A549 (cell line): ENCODE measurements around the gene TPCN2. TPM values are rescaled to one million over a fixed set of nuclear protein-coding genes. Genes with fewer than 3 reads are reported as not detected.
A peak's percentile ranks its signal among the peaks of the same experiment; 100 is the strongest.

Experiments
- ATAC-seq, 2 experiments: fragments of 200-7000 bp in 1 of 2; fragments of >200 bp in 1 of 2; cut with Nextera tagmentation in 1 of 2; cut with Tn5 transposase in 1 of 2; 3 replicates each; pipeline versions ENCODE4 v1.8.0 to v1.9.1; 2018 to 2020; ENCODE audit warnings: mild to moderate bottlenecking in 1 of 2, moderate library complexity in 1 of 2
- CTCF ChIA-PET: fragments of 300-600 bp; sonication (Branson Sonifier 250); formaldehyde crosslinking; extraction: SDS; loops from one replicate; lab custom pipeline; 2021; ENCODE audit warnings: antibody characterized with exemption, inconsistent platforms; lab: Yijun Ruan, JAX
- POLR2A ChIA-PET: fragments of 350-600 bp; formaldehyde crosslinking; extraction: SDS; loops from one replicate; lab custom pipeline; 2021; ENCODE audit warnings: antibody characterized with exemption, inconsistent platforms; lab: Yijun Ruan, JAX
- DNase-seq, 2 experiments: peaks; one replicate each; pipeline versions ENCODE4 v3.0.0 to v3.0.0-alpha.2; 2011 to 2016; ENCODE audit warnings: low read depth in 1 of 2, low spot score in 1 of 2
- FAIRE-seq: peaks from 2 replicates; lab custom pipeline; 2011; peaks lifted over from hg19 to GRCh38; lab: Jason Lieb, UNC
- H3K27ac ChIP-seq, 2 experiments: fragments of >200 bp; sonication (Bioruptor Twin); formaldehyde crosslinking; 3 replicates each; pipeline ENCODE4 v1.5.1; 2016 to 2017
- H3K4me1 ChIP-seq: fragments of >200 bp; sonication (Bioruptor Twin); formaldehyde crosslinking; 3 replicates; pipeline ENCODE4 v1.6.1; 2016
- H3K4me2 ChIP-seq: fragments of >200 bp; sonication (Bioruptor Twin); formaldehyde crosslinking; 3 replicates; pipeline ENCODE4 v1.6.1; 2016
- H3K4me3 ChIP-seq: fragments of >200 bp; sonication (Bioruptor Twin); formaldehyde crosslinking; 3 replicates; pipeline ENCODE4 v1.5.1; 2016
- H3K9me3 ChIP-seq: fragments of >200 bp; sonication (Bioruptor Twin); formaldehyde crosslinking; 3 replicates; pipeline ENCODE4 v1.6.1; 2016
- ATOH8 ChIP-seq: fragments of 250-450 bp; sonication (Bioruptor Pico); IDR thresholded peaks from 2 replicates; pipeline ENCODE4 v1.5.0; 2020; ENCODE audit warnings: low read depth, mild to moderate bottlenecking, moderate library complexity
- BHLHE40 ChIP-seq: IDR thresholded peaks from 2 replicates; pipeline ENCODE4 v1.6.1; 2012; ENCODE audit warnings: low read depth, low read length, inconsistent platforms
- CEBPB ChIP-seq, 2 experiments: fragments of >200 bp in 1 of 2; sonication (Bioruptor Twin) in 1 of 2; formaldehyde crosslinking in 1 of 2; IDR thresholded peaks; 2 replicates each; pipeline ENCODE4 v1.6.1; 2012 to 2016
- CTCF ChIP-seq: fragments of >200 bp; sonication (Bioruptor Twin); formaldehyde crosslinking; IDR thresholded peaks from 3 replicates; pipeline ENCODE4 v1.5.1; 2016
- E2F6 ChIP-seq: IDR thresholded peaks from 2 replicates; pipeline ENCODE4 v1.6.1; 2012; ENCODE audit warnings: low read depth, borderline replicate concordance
- FOXS1 ChIP-seq: fragments of 250-450 bp; sonication (Bioruptor Pico); IDR thresholded peaks from 2 replicates; pipeline ENCODE4 v1.5.0; 2020; ENCODE audit warnings: mild to moderate bottlenecking, moderate library complexity
- HDAC2 ChIP-seq: fragments of 200-600 bp; sonication (generic); IDR thresholded peaks from 2 replicates; pipeline ENCODE4 v1.6.1; 2016
- HEYL ChIP-seq: fragments of 250-450 bp; sonication (Bioruptor Pico); IDR thresholded peaks from 2 replicates; pipeline ENCODE4 v1.8.0; 2021; ENCODE audit warnings: mild to moderate bottlenecking, moderate library complexity
- HMGXB4 ChIP-seq: fragments of 250-450 bp; sonication (Bioruptor Pico); IDR thresholded peaks from 2 replicates; pipeline ENCODE4 v1.5.0; 2021; ENCODE audit warnings: mild to moderate bottlenecking, moderate library complexity, borderline replicate concordance
- HOXB5 ChIP-seq: fragments of 250-450 bp; sonication (Bioruptor Pico); IDR thresholded peaks from 2 replicates; pipeline ENCODE4 v1.5.0; 2020; ENCODE audit warnings: mild to moderate bottlenecking, moderate library complexity
- JUN ChIP-seq, 2 experiments: fragments of >200 bp; sonication (Bioruptor Twin); formaldehyde crosslinking; IDR thresholded peaks; 2 replicates in 1 of 2; 3 replicates in 1 of 2; pipeline ENCODE4 v1.6.1; 2016 to 2017
- JUNB ChIP-seq: fragments of >200 bp; sonication (Bioruptor Twin); formaldehyde crosslinking; IDR thresholded peaks from 2 replicates; pipeline ENCODE4 v1.6.1; 2016
- MAX ChIP-seq: IDR thresholded peaks from 2 replicates; pipeline ENCODE4 v1.6.1; 2012
- NFE2L2 ChIP-seq: fragments of 150-350 bp; conservative IDR thresholded peaks from 2 replicates; pipeline ENCODE4 v1.6.1; 2014; ENCODE audit warnings: low read length
- NPAS2 ChIP-seq: fragments of 250-450 bp; sonication (Bioruptor Pico); IDR thresholded peaks from 2 replicates; pipeline ENCODE4 v1.8.0; 2022; ENCODE audit warnings: mild to moderate bottlenecking, moderate library complexity, borderline replicate concordance
- NR3C1 ChIP-seq: fragments of >200 bp; sonication (Bioruptor Twin); formaldehyde crosslinking; IDR thresholded peaks from 3 replicates; pipeline ENCODE4 v1.6.1; 2017
- PBX3 ChIP-seq: IDR thresholded peaks from 2 replicates; pipeline ENCODE4 v1.6.1; 2012
- PHF8 ChIP-seq: fragments of 200-600 bp; sonication (generic); IDR thresholded peaks from 2 replicates; pipeline ENCODE4 v1.6.1; 2016; ENCODE audit warnings: low read depth, mild to moderate bottlenecking, antibody characterized with exemption, moderate library complexity, borderline replicate concordance
- RCOR1 ChIP-seq: fragments of 150-350 bp; IDR thresholded peaks from 2 replicates; pipeline ENCODE4 v1.6.1; 2014; ENCODE audit warnings: antibody characterized with exemption, low read length, low read depth
- REST ChIP-seq: fragments of 200-600 bp; sonication (generic); IDR thresholded peaks from 2 replicates; pipeline ENCODE4 v1.6.1; 2016; ENCODE audit warnings: antibody characterized with exemption, mild to moderate bottlenecking, moderate library complexity
- RNF2 ChIP-seq: fragments of 200-600 bp; sonication (generic); IDR thresholded peaks from 2 replicates; pipeline ENCODE4 v1.6.1; 2016; ENCODE audit warnings: low read depth, mild to moderate bottlenecking, antibody characterized with exemption, moderate library complexity, borderline replicate concordance
- SMC3 ChIP-seq: fragments of >200 bp; sonication (Bioruptor Twin); formaldehyde crosslinking; IDR thresholded peaks from 3 replicates; pipeline ENCODE4 v1.6.1; 2018; ENCODE audit warnings: inconsistent platforms
- ZFP36 ChIP-seq: fragments of 450-650 bp; IDR thresholded peaks from 2 replicates; pipeline ENCODE4 v1.6.1; 2014; ENCODE audit warnings: borderline replicate concordance; ENCODE audit not compliant: partially characterized antibody
- ZSCAN20 ChIP-seq: fragments of 250-450 bp; sonication (Bioruptor Pico); IDR thresholded peaks from 2 replicates; pipeline ENCODE4 v1.8.0; 2022; ENCODE audit warnings: mild to moderate bottlenecking, moderate library complexity
- WGBS: methylation state at CpG from one replicate; pipeline ENCODE4 v1.1.6; 2017; ENCODE audit errors: missing lambda C conversion rate; 5-methylcytosine and 5-hydroxymethylcytosine counted together
- polyA plus RNA-seq, 4 experiments: library from polyadenylated mRNA; depleted of rRNA in 3 of 4; stranded (reverse); fragments of >200 nt; fragmentation: RNase III in 1 of 4; extraction: RNeasy Plus Mini Kit Qiagen cat#74134 plus additional on column Dnase treatment in 1 of 4; gene quantifications; 2 replicates in 3 of 4; 3 replicates in 1 of 4; pipeline ENCODE4 v1.2.3, GENCODE V29; 2011 to 2017

TPCN2 gene
- polyA plus RNA-seq, 2 of the 4 experiments (the other 2 are of a cell fraction) = 8.1 to 8.8 TPM

GRCh38 chr11:69106031-69106811 is 57.5 kb downstream of the TPCN2 start:
- Histone ChIP-seq H3K9me3 (no peaks in the 10 kb centered on the region), H3K4me2 (no peak overlapping the region), H3K4me3 (no peak overlapping the region), H3K27ac (peak overlapping the region; percentile 52 to 74; a peak in 4 of 6 replicates), H3K4me1 (peaks cover 28% of the 10 kb centered on the region)
- WGBS = 96% methylated on average over 20 of the region's 23 CpGs
- DNase-seq = no peak
- no peak for ATAC-seq
- ChIA-PET CTCF (interaction anchor here (0.7 to 15.2 kb wide), 9 partner anchors 10 to 562 kb away, joined by 3 to 262 read pairs (median 5); partner anchors contain the start of gene CCND1), POLR2A (no interaction called here)
- TF ChIP-seq MAX (no peak), HMGXB4 (no peak), NPAS2 (CRISPR knock-in tag) (no peak), ATOH8 (CRISPR knock-in tag) (no peak), NR3C1 (no peak), PHF8 (no peak), BHLHE40 (no peak), JUNB (no peak), NFE2L2 (no peak), REST (no peak), RCOR1 (no peak), HEYL (CRISPR knock-in tag) (no peak), E2F6 (no peak), ZSCAN20 (CRISPR knock-in tag) (no peak), CTCF (no peak)
- FAIRE-seq = no peak

- CTCF ChIA-PET = interaction anchor here (13.8 to 15.2 kb wide), 2 partner anchors 537 to 561 kb away, joined by 220 to 262 read pairs; partner anchors contain the start of gene CCND1
- DNase-seq = no peak
- Histone ChIP-seq H3K4me3 (no peak overlapping the region), H3K4me1 (peaks cover 22% of the 10 kb centered on the region; the same call in 2 of the 3 replicates), H3K4me2 (no peak overlapping the region), H3K27ac (peak overlapping the region in 1 of 2 experiments; percentile 74; a peak in 4 of 6 replicates), H3K9me3 (no peaks in the 10 kb centered on the region)
- no peak for FAIRE-seq
- POLR2A ChIA-PET = no interaction called here
- ATAC-seq = no peak
- TF ChIP-seq HMGXB4 = no peak
- TF ChIP-seq CEBPB (IDR thresholded peaks at IDR 0.05) = no peak
- no peak for TF ChIP-seq PBX3
- TF ChIP-seq JUN (IDR thresholded peaks at IDR 0.05) = no peak
- TF ChIP-seq SMC3 = no peak
- TF ChIP-seq FOXS1 (CRISPR knock-in tag) = no peak
- TF ChIP-seq RNF2 = no peak
- no peak for TF ChIP-seq ZFP36
- no peak for TF ChIP-seq HDAC2
- TF ChIP-seq NPAS2 (CRISPR knock-in tag) = no peak
- TF ChIP-seq HOXB5 (CRISPR knock-in tag) = no peak
Observed at GRCh38 chr11:69107413-69107812, 58.7 kb downstream of the TPCN2 start.
